ENCODE results near the gene EGFL7. TPM values are rescaled to one million over a fixed set of nuclear protein-coding genes. Genes with fewer than 3 reads are reported as not detected.

The EGFL7 gene
- polyA plus RNA-seq, 3 donors from 2014 or later: 1.6 TPM; not detected in 2

GRCh38 chr9:136656183-136656738 is 6.5 kb upstream of the EGFL7 start:
- peaks cover 10 to 28% (median 15%) of the 10 kb centered on the region in 3 donors for H3K27me3 Mint-ChIP-seq (ENCODE audit: low read depth in 3 of 3)
- H3K27ac Mint-ChIP-seq: no peak overlapping the region
- no peak overlapping the region for H3K4me3 Mint-ChIP-seq
- H3K4me1 Mint-ChIP-seq: no peaks in the 10 kb centered on the region
- no peak for DNase-seq
- no peaks in the 10 kb centered on the region for H3K9me3 Mint-ChIP-seq
- H3K36me3 Mint-ChIP-seq: no peaks in the 10 kb centered on the region

GRCh38 chr9:136656795-136657611 is 5.7 kb upstream of the EGFL7 start:
- no peaks in the 10 kb centered on the region for H3K36me3 Mint-ChIP-seq
- no peaks in the 10 kb centered on the region for H3K4me1 Mint-ChIP-seq
- no peak overlapping the region for H3K4me3 Mint-ChIP-seq
- H3K9me3 Mint-ChIP-seq: no peaks in the 10 kb centered on the region
- peaks cover 12 to 28% (median 15%) of the 10 kb centered on the region in 3 donors for H3K27me3 Mint-ChIP-seq (ENCODE audit: low read depth in 3 of 3)
- no peak for DNase-seq
- H3K27ac Mint-ChIP-seq: no peak overlapping the region

- no peak overlapping the region for H3K27ac Mint-ChIP-seq
- H3K9me3 Mint-ChIP-seq: no peaks in the 10 kb centered on the region
- no peak overlapping the region for H3K4me3 Mint-ChIP-seq
- no peaks in the 10 kb centered on the region for H3K4me1 Mint-ChIP-seq
- no peaks in the 10 kb centered on the region for H3K36me3 Mint-ChIP-seq
- H3K27me3 Mint-ChIP-seq (ENCODE audit: low read depth in 3 of 3): peaks cover 9 to 24% (median 12%) of the 10 kb centered on the region in 3 donors
- DNase-seq: no peak
Observed at GRCh38 chr9:136657974-136658848, 4.5 kb upstream of the EGFL7 start.

- H3K9me3 Mint-ChIP-seq: no peaks in the 10 kb centered on the region
- DNase-seq: no peak
- H3K36me3 Mint-ChIP-seq: no peaks in the 10 kb centered on the region
Observed at GRCh38 chr9:136658849-136659535, 3.7 kb upstream of the EGFL7 start.

GRCh38 chr9:136659861-136660784 is 2.6 kb upstream of the EGFL7 start:
- H3K27me3 Mint-ChIP-seq (ENCODE audit: low read depth in 3 of 3): peaks cover 12 to 22% (median 14%) of the 10 kb centered on the region in 3 donors
- no peak for DNase-seq
- no peaks in the 10 kb centered on the region for H3K9me3 Mint-ChIP-seq
- peaks cover 0 to 2% of the 10 kb centered on the region in 2 donors for H3K4me1 Mint-ChIP-seq
- no peaks in the 10 kb centered on the region for H3K36me3 Mint-ChIP-seq
- H3K4me3 Mint-ChIP-seq: no peak overlapping the region
- no peak overlapping the region for H3K27ac Mint-ChIP-seq

More at GRCh38 chr9:136658849-136659535, 3.7 kb upstream of the EGFL7 start:
- no peak overlapping the region for H3K4me3 Mint-ChIP-seq
- no peaks in the 10 kb centered on the region for H3K4me1 Mint-ChIP-seq
- H3K27me3 Mint-ChIP-seq (ENCODE audit: low read depth in 3 of 3): peaks cover 9 to 22% (median 12%) of the 10 kb centered on the region in 3 donors
- no peak overlapping the region for H3K27ac Mint-ChIP-seq

GRCh38 chr9:136660971-136661550 is 1.7 kb upstream of the EGFL7 start:
- Mint-ChIP-seq H3K9me3 (no peaks in the 10 kb centered on the region), H3K27ac (no peak overlapping the region), H3K36me3 (no peaks in the 10 kb centered on the region), H3K4me3 (no peak overlapping the region), H3K27me3 (ENCODE audit: low read depth in 3 of 3) (peaks cover 12 to 17% (median 14%) of the 10 kb centered on the region in 3 donors), H3K4me1 (peaks cover 0 to 2% of the 10 kb centered on the region in 2 donors)
- DNase-seq: no peak

- no peak for DNase-seq
- Mint-ChIP-seq H3K27me3 (ENCODE audit: low read depth in 3 of 3) (peaks cover 8 to 18% (median 10%) of the 10 kb centered on the region in 3 donors), H3K4me1 (peaks cover 0 to 2% of the 10 kb centered on the region in 2 donors), H3K27ac (no peak overlapping the region), H3K36me3 (no peaks in the 10 kb centered on the region), H3K9me3 (no peaks in the 10 kb centered on the region), H3K4me3 (no peak overlapping the region)
Observed at GRCh38 chr9:136661641-136662325, 933 bp upstream of the EGFL7 start.

- H3K27ac Mint-ChIP-seq: no peak overlapping the region
- no peak for DNase-seq
- no peaks in the 10 kb centered on the region for H3K36me3 Mint-ChIP-seq
- peaks cover 0 to 2% of the 10 kb centered on the region in 2 donors for H3K4me1 Mint-ChIP-seq
- peaks cover 8 to 16% (median 10%) of the 10 kb centered on the region in 3 donors for H3K27me3 Mint-ChIP-seq (ENCODE audit: low read depth in 3 of 3)
- no peak overlapping the region for H3K4me3 Mint-ChIP-seq
- no peaks in the 10 kb centered on the region for H3K9me3 Mint-ChIP-seq
Observed at GRCh38 chr9:136662326-136662655, 425 bp upstream of the EGFL7 start.

GRCh38 chr9:136664000-136664915 is 1.5 kb downstream of the EGFL7 start:
- Mint-ChIP-seq H3K4me1 (peaks cover 0 to 2% of the 10 kb centered on the region in 2 donors), H3K4me3 (peak overlapping the region in 2 of 5 donors; percentile 63 to 66), H3K27me3 (ENCODE audit: low read depth in 3 of 3) (peaks cover 3 to 5% (median 4%) of the 10 kb centered on the region in 3 donors), H3K9me3 (no peaks in the 10 kb centered on the region), H3K27ac (no peak overlapping the region), H3K36me3 (no peaks in the 10 kb centered on the region)
- no peak for DNase-seq

- H3K4me1 Mint-ChIP-seq: peaks cover 0 to 2% of the 10 kb centered on the region in 2 donors
- no peaks in the 10 kb centered on the region for H3K36me3 Mint-ChIP-seq
- peak; percentile 14 to 22 (median 19) for DNase-seq
- H3K27me3 Mint-ChIP-seq (ENCODE audit: low read depth in 3 of 3): peaks cover 3 to 5% (median 4%) of the 10 kb centered on the region in 3 donors
- H3K9me3 Mint-ChIP-seq: no peaks in the 10 kb centered on the region
- H3K4me3 Mint-ChIP-seq: peak overlapping the region in 4 of 5 donors; percentile 35 to 66 (median 58)
- no peak overlapping the region for H3K27ac Mint-ChIP-seq
Observed at GRCh38 chr9:136665111-136665703, 2.5 kb downstream of the EGFL7 start.
